ENCODE measurements around the gene PARD3B.

Gene PARD3B

DNA sequence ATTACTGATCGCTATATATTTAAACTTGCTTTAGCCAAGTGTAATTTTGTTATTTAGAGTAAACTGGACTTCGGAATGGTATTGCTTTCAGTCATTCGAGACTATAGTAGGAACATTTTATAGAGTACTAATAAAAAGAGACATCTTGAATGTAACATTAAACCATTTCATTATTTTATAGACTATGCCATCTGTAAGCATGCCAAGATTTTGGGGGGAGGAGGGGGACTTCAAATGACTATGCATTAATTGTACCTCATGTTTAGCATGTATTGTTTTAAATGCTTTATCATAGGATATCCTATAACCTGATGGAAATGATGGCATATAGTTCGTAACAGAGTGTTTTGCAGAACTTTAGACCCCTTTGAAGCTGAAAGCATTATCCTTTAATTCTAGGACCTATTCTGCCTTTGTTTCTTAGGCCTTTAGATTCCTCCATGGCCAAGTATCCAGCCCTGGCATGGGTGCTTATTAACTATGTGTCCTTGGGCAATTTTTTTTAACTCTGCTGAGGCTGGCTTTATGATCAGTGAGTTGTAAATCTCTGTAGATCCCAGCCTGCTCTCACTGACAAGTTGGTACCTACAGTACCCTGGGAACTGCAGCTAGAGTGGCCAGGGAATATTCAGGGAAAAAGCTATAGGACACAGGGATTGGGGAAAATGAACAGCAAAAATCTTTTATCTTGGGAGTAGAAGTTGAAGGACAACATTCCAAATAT, 93.4 kb downstream of the PARD3B start:
- DNase-seq (ENCODE audit: low spot score), result no peak
- TF ChIP-seq, protein P1, sequence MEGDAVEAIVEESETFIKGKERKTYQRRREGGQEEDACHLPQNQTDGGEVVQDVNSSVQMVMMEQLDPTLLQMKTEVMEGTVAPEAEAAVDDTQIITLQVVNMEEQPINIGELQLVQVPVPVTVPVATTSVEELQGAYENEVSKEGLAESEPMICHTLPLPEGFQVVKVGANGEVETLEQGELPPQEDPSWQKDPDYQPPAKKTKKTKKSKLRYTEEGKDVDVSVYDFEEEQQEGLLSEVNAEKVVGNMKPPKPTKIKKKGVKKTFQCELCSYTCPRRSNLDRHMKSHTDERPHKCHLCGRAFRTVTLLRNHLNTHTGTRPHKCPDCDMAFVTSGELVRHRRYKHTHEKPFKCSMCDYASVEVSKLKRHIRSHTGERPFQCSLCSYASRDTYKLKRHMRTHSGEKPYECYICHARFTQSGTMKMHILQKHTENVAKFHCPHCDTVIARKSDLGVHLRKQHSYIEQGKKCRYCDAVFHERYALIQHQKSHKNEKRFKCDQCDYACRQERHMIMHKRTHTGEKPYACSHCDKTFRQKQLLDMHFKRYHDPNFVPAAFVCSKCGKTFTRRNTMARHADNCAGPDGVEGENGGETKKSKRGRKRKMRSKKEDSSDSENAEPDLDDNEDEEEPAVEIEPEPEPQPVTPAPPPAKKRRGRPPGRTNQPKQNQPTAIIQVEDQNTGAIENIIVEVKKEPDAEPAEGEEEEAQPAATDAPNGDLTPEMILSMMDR (IDR thresholded peaks at IDR 0.05; ENCODE audit: extremely low read depth, missing control alignments), result no peak

DNA sequence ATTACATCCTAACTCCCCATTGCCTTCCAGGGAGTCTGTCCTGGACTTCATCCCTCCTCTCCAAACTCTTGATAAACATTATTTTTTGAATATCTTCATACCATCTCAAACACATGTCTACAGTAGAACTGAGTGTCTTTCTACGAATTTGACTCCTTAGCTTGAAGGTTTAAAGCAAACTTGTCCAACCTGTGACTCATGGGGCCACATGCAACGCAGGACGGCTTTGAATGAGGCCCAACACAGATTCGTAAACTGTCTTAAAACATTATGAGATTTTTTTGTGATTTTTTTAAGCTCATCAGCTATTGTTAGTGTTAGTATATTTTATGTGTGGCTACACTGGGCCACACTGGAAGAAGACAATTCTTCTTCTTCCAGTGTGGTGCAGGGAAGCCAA, 98.1 kb downstream of the PARD3B start:
- DNase-seq (ENCODE audit: low spot score), result no peak
- TF ChIP-seq, protein P1 (IDR thresholded peaks at IDR 0.05; ENCODE audit: extremely low read depth, missing control alignments), result no peak

DNA sequence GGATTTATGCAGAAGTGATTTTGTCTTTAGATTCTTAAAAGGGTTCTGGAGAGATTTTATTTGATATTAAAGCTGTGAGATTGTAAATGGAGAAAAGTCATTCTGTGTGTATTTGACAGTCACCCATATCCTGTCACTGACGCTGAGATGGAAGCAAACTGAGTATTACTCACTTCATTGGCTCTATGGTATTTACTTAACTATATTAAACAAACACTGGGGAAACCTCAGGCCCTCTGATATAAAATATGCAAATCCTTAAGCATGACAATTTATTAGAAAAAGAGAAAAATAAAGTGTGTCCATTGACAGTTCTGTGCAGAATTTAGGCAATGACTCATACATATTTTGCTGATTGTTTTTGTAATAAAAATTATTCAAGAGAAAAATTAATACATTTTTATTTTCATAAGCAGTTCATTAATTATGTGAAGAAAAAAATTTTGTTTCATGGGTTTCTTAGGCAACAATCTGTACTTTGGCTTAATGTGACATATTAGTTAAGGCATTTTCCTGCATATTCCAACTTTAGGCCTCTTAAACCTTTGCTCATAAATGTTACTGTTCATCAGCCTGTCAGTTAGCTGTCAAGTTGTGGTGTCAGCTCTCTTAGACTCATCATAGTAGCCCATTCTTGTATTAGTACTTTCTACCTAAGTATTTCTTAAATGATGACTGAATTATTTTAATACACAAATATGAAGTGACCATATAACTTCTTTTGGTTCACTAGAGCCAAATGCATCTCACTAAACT, 99.9 kb downstream of the PARD3B start:
- TF ChIP-seq, protein P1 (IDR thresholded peaks at IDR 0.05; ENCODE audit: extremely low read depth, missing control alignments), result no peak
- DNase-seq (ENCODE audit: low spot score), result no peak

DNA sequence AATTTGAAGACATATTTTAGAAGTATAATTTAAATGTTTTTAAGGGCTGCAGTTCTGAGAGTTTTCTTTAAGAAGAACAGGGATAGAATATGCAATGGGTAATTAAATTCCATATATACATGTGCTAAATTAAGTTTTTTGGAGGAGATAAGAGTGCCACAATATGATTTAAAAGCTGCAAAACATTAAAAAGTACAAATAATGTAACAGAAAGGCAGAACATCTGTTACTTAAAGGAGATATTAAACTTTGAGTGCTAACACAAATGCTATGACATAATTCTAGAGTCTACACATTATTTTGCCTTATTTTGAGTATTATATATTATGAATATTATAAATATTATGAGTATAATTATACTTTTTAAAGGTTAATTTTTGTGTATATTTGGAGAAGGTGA, 102.4 kb downstream of the PARD3B start:
- no peak for DNase-seq (ENCODE audit: low spot score)
- TF ChIP-seq, protein P1 (IDR thresholded peaks at IDR 0.05; ENCODE audit: extremely low read depth, missing control alignments), result no peak

DNA sequence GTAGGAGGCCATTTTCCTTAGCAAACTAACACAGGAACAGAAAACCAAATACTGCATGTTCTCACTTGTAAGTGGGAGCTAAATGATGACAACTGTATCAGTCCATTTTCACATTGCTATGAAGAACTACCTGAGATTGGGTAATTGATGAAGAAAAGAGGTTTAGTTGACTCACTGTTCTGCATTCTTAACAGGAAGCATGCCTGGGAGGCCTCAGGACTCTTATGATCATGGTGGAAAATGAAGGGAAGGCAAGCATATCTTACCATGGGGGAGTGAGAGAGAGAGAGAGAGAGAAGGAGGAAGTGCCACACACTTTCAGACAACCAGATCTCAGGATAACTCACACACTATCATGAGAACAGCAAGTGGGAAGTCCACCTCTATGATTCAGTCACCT, 105.3 kb downstream of the PARD3B start:
- TF ChIP-seq, protein P1 (IDR thresholded peaks at IDR 0.05; ENCODE audit: extremely low read depth, missing control alignments), result no peak
- no peak for DNase-seq (ENCODE audit: low spot score)

DNA sequence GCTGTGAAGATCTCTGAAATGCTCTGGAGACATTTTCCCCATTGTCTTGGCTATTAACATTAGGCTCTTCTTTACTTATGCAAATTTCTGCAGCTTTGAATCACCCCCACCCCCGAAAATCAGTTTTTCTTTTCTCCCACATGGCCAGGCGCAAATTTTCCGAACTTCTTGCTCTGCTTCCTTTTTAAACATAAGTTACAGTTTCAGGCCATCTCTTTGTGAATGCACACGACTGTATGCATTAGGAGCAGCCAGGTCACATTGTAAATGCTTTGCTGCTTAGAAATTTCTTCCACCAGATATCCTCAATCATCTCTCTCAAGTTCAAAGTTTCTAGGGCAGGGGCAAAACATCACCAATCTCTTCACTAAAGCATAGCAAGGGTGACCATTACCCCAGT, 106.8 kb downstream of the PARD3B start:
- TF ChIP-seq, protein P1 (IDR thresholded peaks at IDR 0.05; ENCODE audit: extremely low read depth, missing control alignments), result no peak
- DNase-seq (ENCODE audit: low spot score), result no peak

DNA sequence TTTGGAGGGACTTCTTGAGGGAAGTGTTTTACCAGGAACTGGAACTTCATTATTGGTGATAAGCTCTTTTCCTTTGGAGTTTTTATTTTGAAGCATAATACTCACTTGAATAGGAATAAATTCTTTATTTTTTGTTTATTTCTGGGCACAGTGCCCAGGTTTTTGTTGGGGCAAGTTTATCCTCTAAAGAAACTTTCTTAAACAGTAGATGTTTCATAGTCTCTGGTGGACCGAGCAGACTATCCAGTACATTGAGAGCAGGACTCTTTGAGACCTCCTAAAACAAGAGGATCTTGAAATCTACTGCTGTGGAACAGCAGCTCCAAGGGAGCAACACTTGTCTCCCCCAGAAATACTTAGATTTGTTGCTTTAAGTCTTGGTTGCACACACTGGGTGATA, 109.4 kb downstream of the PARD3B start:
- no peak for DNase-seq (ENCODE audit: low spot score)
- TF ChIP-seq, protein P1 (IDR thresholded peaks at IDR 0.05; ENCODE audit: extremely low read depth, missing control alignments), result no peak
